H9 (cell line): ENCODE results near the gene CORIN. TPM values are rescaled to one million over a fixed set of nuclear protein-coding genes. Genes with fewer than 3 reads are reported as not detected.

Source experiments
- DNase-seq: peaks from one replicate; pipeline ENCODE4 v3.0.0-alpha.2; 2017
- H2AFZ ChIP-seq: one replicate; pipeline ENCODE4 v1.6.1; 2013; ENCODE audit warnings: mild to moderate bottlenecking, low read length, control low read depth, moderate library complexity
- H2AK5ac ChIP-seq: 2 replicates; pipeline ENCODE4 v1.6.1; 2013; ENCODE audit warnings: low read length, control low read depth, mixed read lengths; ENCODE audit not compliant: insufficient read length
- H2BK120ac ChIP-seq: one replicate; pipeline ENCODE4 v1.6.1; 2013; ENCODE audit warnings: low read depth, mild to moderate bottlenecking, low read length, control low read depth, inconsistent platforms; ENCODE audit not compliant: poor library complexity, severe bottlenecking
- H2BK12ac ChIP-seq: 2 replicates; pipeline ENCODE4 v1.6.1; 2013; ENCODE audit warnings: low read length, control low read depth, mixed read lengths, low read depth; ENCODE audit not compliant: insufficient read length
- H2BK15ac ChIP-seq: 2 replicates; pipeline ENCODE4 v1.6.1; 2013; ENCODE audit warnings: low read depth, low read length, control low read depth
- H2BK20ac ChIP-seq: one replicate; pipeline ENCODE4 v1.6.1; 2013; ENCODE audit warnings: low read depth, mild to moderate bottlenecking, low read length, control low read depth, inconsistent platforms; ENCODE audit not compliant: poor library complexity, severe bottlenecking
- H2BK5ac ChIP-seq: 2 replicates; pipeline ENCODE4 v1.6.1; 2013; ENCODE audit warnings: low read length, control low read depth, mixed read lengths; ENCODE audit not compliant: insufficient read length
- H3K14ac ChIP-seq: 2 replicates; pipeline ENCODE4 v1.6.1; 2013; ENCODE audit warnings: low read length, control low read depth; ENCODE audit not compliant: insufficient read depth
- H3K18ac ChIP-seq: 2 replicates; pipeline ENCODE4 v1.6.1; 2013; ENCODE audit warnings: low read depth, mild to moderate bottlenecking, mixed read lengths, low read length, control low read depth; ENCODE audit not compliant: insufficient read length
- H3K23ac ChIP-seq: 2 replicates; pipeline ENCODE4 v1.6.1; 2013; ENCODE audit warnings: low read length, control low read depth, mixed read lengths, low read depth; ENCODE audit not compliant: insufficient read length
- H3K23me2 ChIP-seq: 2 replicates; pipeline ENCODE4 v1.6.1; 2013; ENCODE audit warnings: low read depth, mild to moderate bottlenecking, mixed read lengths, low read length, control low read depth; ENCODE audit not compliant: insufficient read length, poor library complexity, severe bottlenecking
- H3K27ac ChIP-seq: 2 replicates; pipeline ENCODE4 v1.5.1; 2013; ENCODE audit warnings: low read length, control low read depth, mixed read lengths, low read depth; ENCODE audit not compliant: insufficient read length
- H3K27me3 ChIP-seq: 2 replicates; pipeline ENCODE4 v1.6.1; 2013; ENCODE audit warnings: low read length, control low read depth, inconsistent platforms; ENCODE audit not compliant: insufficient read depth
- H3K4ac ChIP-seq: 2 replicates; pipeline ENCODE4 v1.6.1; 2013; ENCODE audit warnings: low read depth, mild to moderate bottlenecking, control low read depth, inconsistent platforms, low read length, moderate library complexity
- H3K4me1 ChIP-seq: 2 replicates; pipeline ENCODE4 v1.6.1; 2013; ENCODE audit warnings: low read length, control low read depth, inconsistent platforms; ENCODE audit not compliant: insufficient read depth
- H3K4me2 ChIP-seq: 2 replicates; pipeline ENCODE4 v1.6.1; 2013; ENCODE audit warnings: low read length, control low read depth, mixed read lengths; ENCODE audit not compliant: insufficient read length, insufficient read depth
- H3K56ac ChIP-seq: 2 replicates; pipeline ENCODE4 v1.6.1; 2013; ENCODE audit warnings: low read depth, mild to moderate bottlenecking, mixed read lengths, low read length, control low read depth; ENCODE audit not compliant: insufficient read length
- H3K79me1 ChIP-seq: 2 replicates; pipeline ENCODE4 v1.6.1; 2013; ENCODE audit warnings: low read depth, mild to moderate bottlenecking, moderate library complexity, low read length, control low read depth, inconsistent platforms; ENCODE audit not compliant: insufficient read depth, poor library complexity, severe bottlenecking
- H3K79me2 ChIP-seq: 2 replicates; pipeline ENCODE4 v1.6.1; 2013; ENCODE audit warnings: low read length, control low read depth, inconsistent platforms; ENCODE audit not compliant: insufficient read depth
- H3K9ac ChIP-seq: 2 replicates; pipeline ENCODE4 v1.6.1; 2013; ENCODE audit warnings: low read length, control low read depth, mixed read lengths; ENCODE audit not compliant: insufficient read length; ENCODE audit errors: extremely low read depth
- H3K9me3 ChIP-seq: one replicate; pipeline ENCODE4 v1.6.1; 2013; ENCODE audit warnings: low read depth, low read length, inconsistent platforms; ENCODE audit not compliant: control insufficient read depth
- H3T11ph ChIP-seq: one replicate; pipeline ENCODE4 v1.6.1; 2013; ENCODE audit warnings: mild to moderate bottlenecking, low read length, control low read depth, inconsistent platforms
- H4K20me1 ChIP-seq: one replicate; pipeline ENCODE4 v1.6.1; 2013; ENCODE audit not compliant: control insufficient read depth, insufficient read length, insufficient read depth
- H4K5ac ChIP-seq: 2 replicates; pipeline ENCODE4 v1.6.1; 2013; ENCODE audit warnings: low read depth, mild to moderate bottlenecking, mixed read lengths, low read length, control low read depth; ENCODE audit not compliant: insufficient read length
- H4K8ac ChIP-seq: replicated peaks from 2 replicates; pipeline ENCODE4 v1.6.1; 2013; ENCODE audit warnings: low read length, control low read depth, mixed read lengths, low read depth; ENCODE audit not compliant: insufficient read length
- H4K91ac ChIP-seq: 2 replicates; pipeline ENCODE4 v1.6.1; 2013; ENCODE audit warnings: low read depth, mild to moderate bottlenecking, moderate library complexity, mixed read lengths, low read length, control low read depth; ENCODE audit not compliant: insufficient read length
- H3K27ac Mint-ChIP-seq, 3 experiments: 2 replicates in 2 of 3; 3 replicates in 1 of 3; pipeline ENCODE4 v1.8.0; 2020 to 2021; ENCODE audit warnings: mixed read lengths in 3 of 3, mild to moderate bottlenecking in 1 of 3, moderate library complexity in 1 of 3
- H3K27me3 Mint-ChIP-seq: 2 replicates; pipeline ENCODE4 v1.8.0; 2021; ENCODE audit warnings: low read depth, mild to moderate bottlenecking, moderate library complexity, mixed read lengths
- H3K36me3 Mint-ChIP-seq, 3 experiments: 2 replicates in 2 of 3; 3 replicates in 1 of 3; pipeline ENCODE4 v1.8.0; 2020 to 2021; ENCODE audit warnings: low read depth in 3 of 3, mixed read lengths in 3 of 3; ENCODE audit not compliant: insufficient read depth in 1 of 3
- H3K4me1 Mint-ChIP-seq, 2 experiments: 2 replicates each; pipeline ENCODE4 v1.8.0; 2020; ENCODE audit warnings: mixed read lengths in 2 of 2
- H3K4me3 Mint-ChIP-seq, 2 experiments: 2 replicates in 1 of 2; 3 replicates in 1 of 2; pipeline ENCODE4 v1.8.0; 2020 to 2021; ENCODE audit warnings: mild to moderate bottlenecking in 2 of 2, mixed read lengths in 2 of 2, moderate library complexity in 1 of 2
- H3K9me3 Mint-ChIP-seq, 2 experiments: 2 replicates in 1 of 2; 3 replicates in 1 of 2; pipeline ENCODE4 v1.8.0; 2020; ENCODE audit warnings: mild to moderate bottlenecking in 2 of 2, mixed read lengths in 2 of 2, moderate library complexity in 1 of 2
- WGBS: extraction: QIAGEN DNeasy Blood & Tissue Kit; methylation state at CpG from one replicate; pipeline ENCODE4 v1.1.7; 2013; ENCODE audit warnings: missing lambda C conversion rate, low lambda C conversion rate, mixed read lengths; ENCODE audit not compliant: insufficient read length; ENCODE audit errors: extremely low coverage; 5-methylcytosine and 5-hydroxymethylcytosine counted together
- total RNA-seq: library from RNA; stranded (reverse); gene quantifications from 2 replicates; pipeline ENCODE4 v1.2.1, GENCODE V29; 2021
- TF ChIP-seq, protein P1 (sequence below): fragments of 200-600 bp; sonication (generic); conservative IDR thresholded peaks from 3 replicates; pipeline ENCODE4 v1.8.0; 2021; ENCODE audit warnings: antibody characterized with exemption, mild to moderate bottlenecking

The CORIN gene
- total RNA-seq, 1 experiment from 2014 or later = 0.39 TPM

DNA sequence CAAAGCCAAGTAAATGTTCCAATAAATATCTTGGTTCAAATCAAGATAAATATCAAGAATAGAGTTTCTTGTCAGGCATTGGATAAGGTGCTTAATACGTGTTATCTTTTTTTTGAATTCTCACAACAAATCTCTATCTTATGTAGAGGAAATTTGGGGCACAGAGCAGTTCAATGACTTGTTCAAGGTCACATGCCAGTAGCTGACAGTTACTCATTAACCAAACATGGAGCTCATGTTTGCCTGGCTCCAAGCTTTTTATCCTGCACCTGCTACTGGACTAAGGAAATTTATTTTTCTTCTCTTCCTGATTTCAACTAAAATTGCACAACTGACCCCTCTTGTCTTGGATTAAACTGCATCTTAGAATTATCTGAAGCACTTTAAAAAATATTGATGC lies 276.5 kb downstream of the CORIN start:
- no peak overlapping the region for H4K91ac ChIP-seq
- no peaks in the 10 kb centered on the region for H3K79me2 ChIP-seq
- H3K14ac ChIP-seq = no peak overlapping the region
- H2BK120ac ChIP-seq = no peak overlapping the region
- no CpG with 5 or more reads among the region's 1 CpG for WGBS
- no peaks in the 10 kb centered on the region for H3K9me3 Mint-ChIP-seq
- H4K5ac ChIP-seq = no peak overlapping the region
- no peaks in the 10 kb centered on the region for H3K23me2 ChIP-seq
- no peak overlapping the region for H2BK20ac ChIP-seq
- no peak overlapping the region for H3K27ac ChIP-seq
- DNase-seq = no peak
- H3K56ac ChIP-seq = no peak overlapping the region
- no peak overlapping the region for H3K4me2 ChIP-seq
- no peak overlapping the region for H2BK5ac ChIP-seq
- H3K4ac ChIP-seq = no peak overlapping the region
- no peak overlapping the region for H3K23ac ChIP-seq
- H3T11ph ChIP-seq = no peak overlapping the region
- H3K36me3 Mint-ChIP-seq = no peaks in the 10 kb centered on the region
- no peak overlapping the region for H3K18ac ChIP-seq
- H3K27ac Mint-ChIP-seq = no peak overlapping the region
- no peak overlapping the region for H3K4me3 Mint-ChIP-seq
- no peaks in the 10 kb centered on the region for H3K9me3 ChIP-seq
- TF ChIP-seq, protein P1, sequence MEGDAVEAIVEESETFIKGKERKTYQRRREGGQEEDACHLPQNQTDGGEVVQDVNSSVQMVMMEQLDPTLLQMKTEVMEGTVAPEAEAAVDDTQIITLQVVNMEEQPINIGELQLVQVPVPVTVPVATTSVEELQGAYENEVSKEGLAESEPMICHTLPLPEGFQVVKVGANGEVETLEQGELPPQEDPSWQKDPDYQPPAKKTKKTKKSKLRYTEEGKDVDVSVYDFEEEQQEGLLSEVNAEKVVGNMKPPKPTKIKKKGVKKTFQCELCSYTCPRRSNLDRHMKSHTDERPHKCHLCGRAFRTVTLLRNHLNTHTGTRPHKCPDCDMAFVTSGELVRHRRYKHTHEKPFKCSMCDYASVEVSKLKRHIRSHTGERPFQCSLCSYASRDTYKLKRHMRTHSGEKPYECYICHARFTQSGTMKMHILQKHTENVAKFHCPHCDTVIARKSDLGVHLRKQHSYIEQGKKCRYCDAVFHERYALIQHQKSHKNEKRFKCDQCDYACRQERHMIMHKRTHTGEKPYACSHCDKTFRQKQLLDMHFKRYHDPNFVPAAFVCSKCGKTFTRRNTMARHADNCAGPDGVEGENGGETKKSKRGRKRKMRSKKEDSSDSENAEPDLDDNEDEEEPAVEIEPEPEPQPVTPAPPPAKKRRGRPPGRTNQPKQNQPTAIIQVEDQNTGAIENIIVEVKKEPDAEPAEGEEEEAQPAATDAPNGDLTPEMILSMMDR = no peak
- peaks cover 0 to 4% of the 10 kb centered on the region in 2 experiments; a peak in 2 of 4 replicates for H3K4me1 Mint-ChIP-seq
- no peak overlapping the region for H3K9ac ChIP-seq
- H3K79me1 ChIP-seq = no peaks in the 10 kb centered on the region
- no peak overlapping the region for H2AFZ ChIP-seq
- H3K27me3 Mint-ChIP-seq = no peaks in the 10 kb centered on the region
- no peak overlapping the region for H2BK12ac ChIP-seq
- H2BK15ac ChIP-seq = no peak overlapping the region
- H4K20me1 ChIP-seq = no peaks in the 10 kb centered on the region
- H4K8ac ChIP-seq = no peak overlapping the region
- no peaks in the 10 kb centered on the region for H3K4me1 ChIP-seq
- no peak overlapping the region for H2AK5ac ChIP-seq
- H3K27me3 ChIP-seq = no peaks in the 10 kb centered on the region
